GM15510 (cell line): Measurements from ENCODE around the gene NIT2.

Experiments used
- POLR2A ChIP-seq: IDR thresholded peaks from 3 replicates; pipeline ENCODE4 v1.6.1; 2011; ENCODE audit warnings: borderline replicate concordance; ENCODE audit not compliant: insufficient read length; ENCODE audit errors: extremely low read depth

NIT2 gene

DNA sequence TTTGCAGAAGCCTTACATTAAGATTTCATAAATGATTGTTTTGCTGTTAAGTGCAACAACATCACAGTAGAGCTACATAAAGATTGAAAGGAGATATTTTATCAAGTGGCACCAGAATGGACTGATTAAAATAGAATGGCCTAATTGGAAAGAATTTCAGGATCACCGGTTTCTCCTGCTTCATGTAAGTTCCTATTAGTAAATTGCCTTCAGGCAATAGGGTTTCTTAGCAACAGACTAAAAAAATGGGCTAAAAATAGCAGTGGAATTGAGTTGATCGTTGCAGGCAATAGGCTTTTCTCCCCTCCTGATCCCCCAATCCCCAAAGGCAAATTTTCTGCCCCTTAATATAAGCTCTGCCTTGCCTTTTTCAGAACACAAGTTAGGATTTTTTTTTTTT lies 67.7 kb downstream of the NIT2 start:
- TF ChIP-seq POLR2A = no peak

- no peak for TF ChIP-seq POLR2A
Observed at GRCh38 chr3:100402891-100403290, 68.3 kb downstream of the NIT2 start.

DNA sequence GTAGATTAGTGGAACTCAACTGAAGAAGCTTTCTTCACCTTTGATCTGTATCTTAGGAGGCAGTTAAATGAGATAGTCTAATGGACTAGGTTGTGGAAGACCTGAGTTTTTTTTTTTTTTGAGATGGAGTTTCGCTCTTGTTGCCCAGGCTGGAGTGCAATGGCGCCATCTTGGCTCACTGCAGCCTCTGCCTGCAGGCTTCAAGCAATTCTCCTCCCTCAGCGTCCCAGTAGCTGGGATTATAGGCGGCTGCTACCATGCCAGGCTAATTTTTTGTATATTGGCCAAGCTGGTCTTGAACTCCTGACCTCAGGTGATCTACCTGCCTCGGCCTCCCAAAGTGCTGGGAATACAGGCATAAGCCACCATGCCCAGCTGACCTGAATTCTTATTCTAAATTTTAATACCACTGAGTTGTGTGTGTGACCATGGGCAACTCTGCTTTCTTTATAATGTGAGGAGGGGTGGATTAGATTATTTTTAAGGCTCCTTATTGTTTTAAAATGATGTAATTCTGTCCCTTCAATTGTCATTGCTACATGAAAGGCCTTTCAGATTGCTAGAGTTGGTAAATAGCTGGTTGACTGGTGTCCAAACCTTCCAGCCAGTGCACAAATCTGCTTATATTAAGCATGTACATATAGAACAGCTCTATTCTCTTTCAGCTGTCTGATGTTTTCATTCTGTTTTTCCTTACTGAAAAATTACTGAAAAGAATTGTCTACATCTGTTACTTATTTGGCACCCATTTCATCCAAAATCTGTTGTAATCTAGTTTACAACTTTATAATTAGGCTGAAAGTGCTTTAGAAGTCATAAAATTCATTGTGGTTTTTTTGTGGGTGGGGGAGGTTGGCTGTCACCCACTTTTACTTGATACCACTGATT lies 69.0 kb downstream of the NIT2 start:
- no peak for TF ChIP-seq POLR2A

GRCh38 chr3:100404250-100404548 lies 69.6 kb downstream of the NIT2 start:
- TF ChIP-seq POLR2A = no peak

GRCh38 chr3:100407164-100407563 lies 72.6 kb downstream of the NIT2 start:
- no peak for TF ChIP-seq POLR2A

DNA sequence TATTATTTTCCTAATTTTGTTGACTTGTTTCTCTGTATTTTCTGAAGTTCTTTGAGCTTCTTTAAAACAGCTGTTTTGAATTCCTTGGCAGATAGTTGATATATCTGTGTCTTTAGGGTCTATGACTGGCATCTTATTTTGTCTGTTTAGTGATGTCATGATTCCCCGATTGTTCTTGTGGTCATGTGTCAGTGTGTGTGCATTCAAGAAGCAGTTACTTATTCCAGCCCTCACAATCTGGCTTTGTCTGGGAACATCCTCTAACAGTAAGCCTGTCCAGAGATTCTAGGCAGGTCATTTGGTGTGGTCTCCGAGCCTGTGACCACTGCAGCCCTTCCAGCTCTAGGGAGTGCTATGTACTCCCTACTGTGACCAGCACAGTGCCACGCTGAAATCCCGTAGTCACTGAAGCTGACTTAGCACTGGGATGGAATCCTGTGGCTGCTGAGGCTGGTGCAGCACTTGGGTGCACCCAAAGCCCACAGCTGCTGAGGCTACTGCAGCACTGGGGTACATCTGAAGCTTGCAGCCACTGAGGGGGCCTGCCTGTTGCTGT lies 73.5 kb downstream of the NIT2 start:
- no peak for TF ChIP-seq POLR2A
